KBM-7 (cell line): ENCODE data around the gene NUP85.
A peak's percentile ranks its signal among the peaks of the same experiment; 100 is the strongest.
"Not testable (repeated sequence)": the region's sequence is repeated elsewhere in the genome, so short reads cannot be mapped to it uniquely, and the experiment has no call there.

ENCODE experiments used
- DNase-seq: peaks from one replicate; pipeline ENCODE4 v3.0.0-alpha.2; 2015
- in situ Hi-C: fragments of 300-500 bp; cut with MboI; formaldehyde crosslinking; loops from 2 replicates; pipeline ENCODE4 v1.14.3; 2020; ENCODE audit warnings: low sequenced_read_pairs, low pct_unique_long_range_greater_than_20kb, mixed read lengths

The NUP85 gene

GRCh38 chr17:75191584-75191983 lies 13.9 kb upstream of the NUP85 start:
- DNase-seq = peak; percentile 45

GRCh38 chr17:75194879-75195278 lies 10.6 kb upstream of the NUP85 start:
- in situ Hi-C loops = no loop called here
- DNase-seq = no peak

More at GRCh38 chr17:75191584-75191983, 13.9 kb upstream of the NUP85 start:
- in situ Hi-C loops = no loop called here

- no peak for DNase-seq
Measured at GRCh38 chr17:75199886-75200618, 5.4 kb upstream of the NUP85 start.

GRCh38 chr17:75205793-75206163 lies 299 bp downstream of the NUP85 start:
- in situ Hi-C loops = no loop called here
- no peak for DNase-seq

More at GRCh38 chr17:75199886-75200618, 5.4 kb upstream of the NUP85 start:
- in situ Hi-C loops = no loop called here

GRCh38 chr17:75207050-75207407 lies 1.6 kb downstream of the NUP85 start:
- DNase-seq, in situ Hi-C loops: not testable (repeated sequence)

GRCh38 chr17:75207760-75208159 lies 2.3 kb downstream of the NUP85 start:
- in situ Hi-C loops = no loop called here
- DNase-seq = no peak

GRCh38 chr17:75208161-75208560 lies 2.7 kb downstream of the NUP85 start:
- in situ Hi-C loops = no loop called here
- DNase-seq = no peak

- no peak for DNase-seq
- in situ Hi-C loops = no loop called here
Measured at GRCh38 chr17:75209061-75209460, 3.6 kb downstream of the NUP85 start.

- DNase-seq = no peak
- in situ Hi-C loops = no loop called here
Measured at GRCh38 chr17:75218131-75218530, 12.7 kb downstream of the NUP85 start.

- no peak for DNase-seq
- in situ Hi-C loops = no loop called here
Measured at GRCh38 chr17:75219815-75220214, 14.3 kb downstream of the NUP85 start.

GRCh38 chr17:75225016-75225415 lies 19.5 kb downstream of the NUP85 start:
- no peak for DNase-seq
- in situ Hi-C loops = no loop called here

GRCh38 chr17:75227729-75228128 lies 22.2 kb downstream of the NUP85 start:
- in situ Hi-C loops = no loop called here
- DNase-seq = no peak

GRCh38 chr17:75228305-75228704 lies 22.8 kb downstream of the NUP85 start:
- in situ Hi-C loops = no loop called here
- DNase-seq = no peak

- no peak for DNase-seq
- in situ Hi-C loops = no loop called here
Measured at GRCh38 chr17:75228847-75229246, 23.4 kb downstream of the NUP85 start.

GRCh38 chr17:75231071-75231470 lies 25.6 kb downstream of the NUP85 start:
- in situ Hi-C loops = no loop called here
- no peak for DNase-seq

GRCh38 chr17:75231741-75232464 lies 26.4 kb downstream of the NUP85 start:
- no peak for DNase-seq
- in situ Hi-C loops = no loop called here

GRCh38 chr17:75232786-75233185 lies 27.3 kb downstream of the NUP85 start:
- in situ Hi-C loops = no loop called here
- DNase-seq = no peak

GRCh38 chr17:75237100-75238014 lies 31.9 kb downstream of the NUP85 start:
- in situ Hi-C loops = no loop called here
- DNase-seq = no peak

GRCh38 chr17:75238020-75238580 lies 32.6 kb downstream of the NUP85 start:
- DNase-seq = no peak
- in situ Hi-C loops = no loop called here
